ENCODE measurements around the gene CLTA.

DNA sequence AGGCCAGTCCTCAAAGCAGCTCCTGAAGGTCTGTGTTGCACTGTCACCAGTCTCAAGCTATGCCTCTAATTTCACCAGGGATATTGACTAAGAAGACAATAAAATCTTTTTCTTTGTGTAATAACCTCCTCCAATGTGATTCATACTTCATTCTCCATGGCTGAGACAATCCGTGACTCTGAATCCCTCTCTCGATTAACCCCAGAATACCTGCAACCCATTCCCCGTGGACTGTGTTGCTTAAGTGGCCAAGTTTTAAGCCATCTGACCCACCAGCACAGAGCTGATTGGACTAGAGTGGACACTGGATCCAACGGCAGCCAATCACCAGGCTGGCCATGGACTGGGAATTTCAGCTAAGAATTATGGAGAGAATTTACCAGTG lies 26.9 kb upstream of the CLTA start:
- TF ChIP-seq POLR2AphosphoS5 (IDR thresholded peaks at IDR 0.05), result no peak
- TF ChIP-seq, protein P1, sequence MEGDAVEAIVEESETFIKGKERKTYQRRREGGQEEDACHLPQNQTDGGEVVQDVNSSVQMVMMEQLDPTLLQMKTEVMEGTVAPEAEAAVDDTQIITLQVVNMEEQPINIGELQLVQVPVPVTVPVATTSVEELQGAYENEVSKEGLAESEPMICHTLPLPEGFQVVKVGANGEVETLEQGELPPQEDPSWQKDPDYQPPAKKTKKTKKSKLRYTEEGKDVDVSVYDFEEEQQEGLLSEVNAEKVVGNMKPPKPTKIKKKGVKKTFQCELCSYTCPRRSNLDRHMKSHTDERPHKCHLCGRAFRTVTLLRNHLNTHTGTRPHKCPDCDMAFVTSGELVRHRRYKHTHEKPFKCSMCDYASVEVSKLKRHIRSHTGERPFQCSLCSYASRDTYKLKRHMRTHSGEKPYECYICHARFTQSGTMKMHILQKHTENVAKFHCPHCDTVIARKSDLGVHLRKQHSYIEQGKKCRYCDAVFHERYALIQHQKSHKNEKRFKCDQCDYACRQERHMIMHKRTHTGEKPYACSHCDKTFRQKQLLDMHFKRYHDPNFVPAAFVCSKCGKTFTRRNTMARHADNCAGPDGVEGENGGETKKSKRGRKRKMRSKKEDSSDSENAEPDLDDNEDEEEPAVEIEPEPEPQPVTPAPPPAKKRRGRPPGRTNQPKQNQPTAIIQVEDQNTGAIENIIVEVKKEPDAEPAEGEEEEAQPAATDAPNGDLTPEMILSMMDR (IDR thresholded peaks at IDR 0.05), result no peak
- TF ChIP-seq POLR2A (IDR thresholded peaks at IDR 0.05), result no peak

Data from transverse colon (tissue), 4 donors.